GM19463 (cell line): ENCODE measurements around the gene PRKCB.
"Not testable (repeated sequence)": the region's sequence is repeated elsewhere in the genome, so short reads cannot be mapped to it uniquely, and the experiment has no call there.

Experiments
- ATAC-seq: cut with Tn5 transposase; IDR thresholded peaks from one replicate; pipeline ENCODE4 v1.9.1; 2021; ENCODE audit warnings: mild to moderate bottlenecking, moderate library complexity; ENCODE audit not compliant: unreplicated experiment

The PRKCB gene

DNA sequence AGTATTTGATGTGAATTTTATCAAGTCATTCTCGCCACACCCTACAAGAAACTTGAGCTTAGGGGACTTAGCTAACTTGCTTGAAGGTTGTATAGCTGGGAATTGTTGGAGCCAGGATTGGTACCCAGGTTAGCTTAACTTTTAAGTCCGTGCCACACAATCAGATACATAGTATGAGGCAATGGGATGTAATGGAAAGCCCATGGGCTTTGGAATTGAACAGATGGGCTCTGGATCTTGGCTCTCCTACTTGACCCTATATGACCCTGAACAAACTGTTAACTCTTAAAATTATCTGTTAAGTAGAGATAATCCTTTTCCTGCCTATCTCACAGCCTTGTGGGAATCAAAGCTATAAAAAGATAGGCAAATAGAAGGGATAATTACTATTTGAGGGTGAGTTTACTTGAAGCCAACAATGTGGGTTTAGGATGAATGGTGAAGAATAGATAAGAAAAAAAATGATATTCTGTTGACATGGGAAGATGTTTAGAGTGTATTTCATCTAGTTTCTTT lies 368.4 kb downstream of the PRKCB start:
- no peak for ATAC-seq

- ATAC-seq: no peak
Measured at GRCh38 chr16:24206926-24207325, 371.1 kb downstream of the PRKCB start.

GRCh38 chr16:24208710-24209109 lies 372.9 kb downstream of the PRKCB start:
- no peak for ATAC-seq

GRCh38 chr16:24214992-24215391 lies 379.2 kb downstream of the PRKCB start:
- no peak for ATAC-seq

GRCh38 chr16:24216961-24217360 lies 381.2 kb downstream of the PRKCB start:
- ATAC-seq: no peak

GRCh38 chr16:24217461-24217860 lies 381.7 kb downstream of the PRKCB start:
- no peak for ATAC-seq

GRCh38 chr16:24218299-24218698 lies 382.5 kb downstream of the PRKCB start:
- no peak for ATAC-seq

DNA sequence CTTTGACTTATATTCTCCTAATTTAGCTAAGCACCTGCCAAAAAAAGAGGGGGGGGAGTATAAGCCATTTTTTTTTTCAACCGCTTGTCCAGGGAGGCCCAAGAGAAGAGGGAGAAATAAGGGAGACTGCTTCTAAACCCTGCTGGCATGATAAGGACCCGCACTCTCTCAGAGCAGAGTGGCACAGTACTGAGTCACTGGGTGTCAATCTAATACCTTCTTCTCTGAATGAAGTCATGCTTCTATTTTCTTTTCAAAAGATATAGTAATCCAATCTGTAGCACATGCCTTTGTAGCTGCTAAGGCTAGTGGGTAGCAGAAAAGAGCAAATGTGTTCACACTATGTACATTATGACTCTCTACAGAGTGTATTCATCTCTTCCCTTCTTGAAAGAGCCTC lies 385.4 kb downstream of the PRKCB start:
- ATAC-seq: no peak

- no peak for ATAC-seq
Measured at GRCh38 chr16:24228514-24228913, 392.7 kb downstream of the PRKCB start.

DNA sequence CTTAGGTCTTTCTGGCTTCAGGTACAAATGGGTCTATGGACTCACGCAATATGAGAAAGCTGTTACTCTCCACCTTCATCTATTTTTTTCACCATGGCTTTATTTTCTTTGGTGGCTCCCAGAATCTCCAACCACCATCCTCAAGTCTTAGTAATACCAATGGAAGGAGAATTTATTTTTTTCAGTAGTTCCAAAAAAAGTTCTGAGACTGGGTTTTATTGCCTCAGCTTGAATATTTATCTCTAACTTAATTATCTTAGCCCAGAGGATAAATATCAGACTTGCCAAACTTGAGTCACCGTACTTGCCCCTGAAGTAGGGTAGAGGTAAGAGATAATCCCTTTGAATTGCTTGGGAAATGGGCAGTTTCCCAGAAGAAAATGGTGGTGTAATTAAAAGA lies 397.2 kb downstream of the PRKCB start:
- no peak for ATAC-seq

DNA sequence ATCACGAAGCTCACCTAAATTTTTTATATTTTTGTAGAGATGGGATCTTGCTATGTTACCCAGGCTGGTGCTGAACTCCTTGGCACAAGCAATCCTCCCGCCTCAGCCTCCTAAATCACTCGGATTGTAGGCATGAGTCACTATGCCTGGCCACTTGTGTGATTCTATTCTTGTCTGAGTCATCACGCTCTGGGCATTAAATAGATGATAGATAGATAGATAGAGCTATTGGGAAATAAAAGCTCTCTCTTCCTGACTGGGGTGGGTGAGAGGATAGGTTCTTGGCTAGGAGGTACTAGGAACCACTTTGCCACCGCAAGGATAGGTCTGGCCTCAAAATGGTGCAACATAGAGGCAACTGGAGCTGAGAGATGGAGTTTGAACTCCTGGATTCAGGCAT lies 399.0 kb downstream of the PRKCB start:
- ATAC-seq: no peak

GRCh38 chr16:24235806-24236205 lies 400.0 kb downstream of the PRKCB start:
- ATAC-seq: no peak

DNA sequence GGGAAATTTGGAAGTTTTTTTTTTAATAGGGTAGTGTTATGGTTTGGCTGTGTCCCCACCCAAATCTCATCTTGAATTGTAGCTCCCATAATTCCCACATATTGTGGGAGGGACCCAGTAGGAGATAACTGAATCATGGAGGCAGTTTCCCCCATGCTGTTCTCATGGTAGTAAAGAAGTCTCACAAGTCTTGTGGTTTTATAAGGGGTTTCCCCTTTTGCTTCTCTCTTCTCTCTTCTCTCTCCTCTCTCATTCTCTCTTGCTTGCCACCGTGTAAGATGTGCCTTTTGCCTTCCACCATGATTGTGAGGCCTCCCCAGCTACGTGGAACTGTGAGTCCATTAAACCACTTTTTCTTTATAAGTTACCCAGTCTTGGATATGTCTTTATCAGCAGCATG lies 403.1 kb downstream of the PRKCB start:
- ATAC-seq: not testable (repeated sequence)

DNA sequence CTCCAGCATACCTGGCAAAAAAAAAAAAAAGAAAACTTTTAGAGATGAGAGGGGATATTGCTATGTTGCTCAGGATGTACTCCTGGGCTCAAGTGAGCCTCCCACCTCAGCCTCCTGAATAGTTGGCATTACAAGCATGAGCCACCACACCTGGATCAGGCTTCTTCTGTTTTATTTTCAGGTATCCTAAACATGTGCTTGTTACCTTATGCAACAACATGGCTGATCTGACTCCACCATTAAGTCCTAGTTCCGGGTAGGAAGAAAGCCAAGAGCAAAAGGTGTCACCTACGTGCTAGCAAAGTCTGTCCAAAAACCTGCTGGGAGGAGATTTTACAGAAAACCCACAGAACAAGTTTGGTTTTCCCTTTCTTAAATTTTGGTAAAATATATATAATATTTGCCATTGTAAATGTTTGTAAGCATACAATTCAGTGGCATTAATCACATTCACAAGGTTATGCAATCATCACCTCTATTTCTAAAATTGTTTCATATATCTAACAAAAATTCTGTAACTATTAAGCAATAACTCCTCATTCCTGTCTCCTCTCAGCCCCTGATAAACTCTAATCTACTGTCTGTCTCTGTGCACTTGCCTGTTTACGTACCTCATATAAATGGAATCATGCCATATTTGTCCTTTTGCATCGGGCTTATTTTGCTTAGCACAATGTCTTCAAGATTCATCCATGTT lies 411.3 kb downstream of the PRKCB start:
- no peak for ATAC-seq

DNA sequence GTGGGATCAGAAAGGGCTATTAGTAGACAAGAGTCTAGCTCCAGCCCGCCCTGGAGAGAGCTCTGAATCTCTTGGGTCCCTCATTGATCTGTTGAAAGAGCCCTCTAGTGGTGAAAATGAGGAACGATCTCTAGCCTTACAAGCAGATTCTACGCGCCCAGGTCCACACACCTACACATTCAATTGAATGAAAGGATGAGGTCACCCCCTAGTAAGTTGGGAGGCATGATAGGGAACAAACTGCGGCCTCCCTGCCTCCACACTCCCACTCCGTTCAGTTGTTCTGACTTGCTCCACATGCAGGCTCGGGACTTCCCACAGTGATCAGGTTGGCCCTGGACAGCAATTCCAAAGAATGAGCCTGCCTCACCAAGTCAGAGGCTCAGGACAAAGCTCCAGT lies 417.4 kb downstream of the PRKCB start:
- no peak for ATAC-seq

GRCh38 chr16:24255456-24256371 lies 419.9 kb downstream of the PRKCB start, which contains the start of gene CACNG3:
Gene CACNG3, plus strand, starts transcription at chr16:24256335. Its CDS starts 420 bp downstream, at chr16:24256755.
- no peak for ATAC-seq

GRCh38 chr16:24257958-24258357 lies 422.2 kb downstream of the PRKCB start:
- no peak for ATAC-seq

GRCh38 chr16:24258791-24259190 lies 423.0 kb downstream of the PRKCB start:
- no peak for ATAC-seq

DNA sequence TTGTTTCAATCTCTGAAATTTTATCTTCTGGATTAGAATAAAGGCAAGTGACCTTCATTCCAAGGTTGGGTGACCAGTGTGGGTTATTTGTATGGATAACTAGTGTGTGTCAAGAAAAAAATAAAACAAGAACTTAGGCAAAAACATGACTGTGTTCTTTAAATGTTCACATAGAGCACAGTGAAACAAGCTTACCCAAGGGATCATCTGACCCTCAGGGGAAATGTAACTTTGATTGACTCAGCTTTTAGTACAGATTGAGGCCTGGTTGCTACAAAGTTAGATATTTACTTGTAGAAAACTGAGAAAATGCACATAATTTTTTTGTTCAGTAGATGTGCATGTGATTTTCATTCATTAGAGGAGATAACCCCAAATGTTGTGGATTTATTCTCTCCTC lies 427.0 kb downstream of the PRKCB start:
- ATAC-seq: no peak
